Measurements from ENCODE around the gene MRTFB.
A peak's percentile ranks its signal among the peaks of the same experiment; 100 is the strongest.
"Not testable (repeated sequence)": the region's sequence is repeated elsewhere in the genome, so short reads cannot be mapped to it uniquely, and the experiment has no call there.

The MRTFB gene, protein sequence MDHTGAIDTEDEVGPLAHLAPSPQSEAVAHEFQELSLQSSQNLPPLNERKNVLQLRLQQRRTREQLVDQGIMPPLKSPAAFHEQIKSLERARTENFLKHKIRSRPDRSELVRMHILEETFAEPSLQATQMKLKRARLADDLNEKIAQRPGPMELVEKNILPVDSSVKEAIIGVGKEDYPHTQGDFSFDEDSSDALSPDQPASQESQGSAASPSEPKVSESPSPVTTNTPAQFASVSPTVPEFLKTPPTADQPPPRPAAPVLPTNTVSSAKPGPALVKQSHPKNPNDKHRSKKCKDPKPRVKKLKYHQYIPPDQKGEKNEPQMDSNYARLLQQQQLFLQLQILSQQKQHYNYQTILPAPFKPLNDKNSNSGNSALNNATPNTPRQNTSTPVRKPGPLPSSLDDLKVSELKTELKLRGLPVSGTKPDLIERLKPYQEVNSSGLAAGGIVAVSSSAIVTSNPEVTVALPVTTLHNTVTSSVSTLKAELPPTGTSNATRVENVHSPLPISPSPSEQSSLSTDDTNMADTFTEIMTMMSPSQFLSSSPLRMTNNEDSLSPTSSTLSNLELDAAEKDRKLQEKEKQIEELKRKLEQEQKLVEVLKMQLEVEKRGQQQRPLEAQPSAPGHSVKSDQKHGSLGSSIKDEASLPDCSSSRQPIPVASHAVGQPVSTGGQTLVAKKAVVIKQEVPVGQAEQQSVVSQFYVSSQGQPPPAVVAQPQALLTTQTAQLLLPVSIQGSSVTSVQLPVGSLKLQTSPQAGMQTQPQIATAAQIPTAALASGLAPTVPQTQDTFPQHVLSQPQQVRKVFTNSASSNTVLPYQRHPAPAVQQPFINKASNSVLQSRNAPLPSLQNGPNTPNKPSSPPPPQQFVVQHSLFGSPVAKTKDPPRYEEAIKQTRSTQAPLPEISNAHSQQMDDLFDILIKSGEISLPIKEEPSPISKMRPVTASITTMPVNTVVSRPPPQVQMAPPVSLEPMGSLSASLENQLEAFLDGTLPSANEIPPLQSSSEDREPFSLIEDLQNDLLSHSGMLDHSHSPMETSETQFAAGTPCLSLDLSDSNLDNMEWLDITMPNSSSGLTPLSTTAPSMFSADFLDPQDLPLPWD

DNA sequence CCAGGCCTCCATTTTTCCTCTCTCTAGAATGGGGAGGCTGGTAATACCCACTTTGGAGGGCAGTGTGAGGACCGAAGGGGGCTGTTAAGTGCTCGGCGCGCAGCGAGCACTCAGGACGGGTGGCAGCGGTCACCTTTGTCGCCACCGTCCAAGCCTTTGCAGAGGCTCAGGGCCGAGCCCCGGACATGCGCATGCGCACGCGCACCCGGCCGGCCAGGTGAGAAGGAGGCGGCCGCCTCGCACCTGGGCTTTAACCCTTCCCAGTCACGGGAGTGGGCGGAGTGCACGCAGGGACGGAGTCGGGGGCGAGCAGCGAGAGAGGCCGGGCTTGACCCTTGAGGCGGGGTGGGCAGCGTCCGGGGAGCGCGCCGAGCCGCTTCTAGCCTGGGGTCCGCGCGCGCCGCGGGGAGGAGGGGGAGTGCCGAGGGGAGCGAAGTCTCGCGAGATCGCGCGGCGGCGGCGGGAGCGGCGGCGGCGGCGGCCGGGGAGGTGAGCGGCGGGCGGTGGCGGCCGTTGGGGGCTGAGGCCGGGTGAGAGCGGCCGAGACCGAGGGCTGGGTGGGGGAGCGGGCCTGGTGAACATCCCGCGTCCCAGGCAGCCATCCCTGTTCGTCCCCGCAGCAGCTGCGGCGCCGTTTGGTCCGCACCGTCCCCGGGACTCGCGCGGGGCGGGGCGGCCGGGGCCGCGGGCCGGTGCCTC, at the start of gene MRTFB:
Gene MRTFB (plus strand): TSS at position 443 of the 699 bp plus-strand sequence. CDS start 69,288 bp downstream, outside the sequence.
- DNase-seq (ENCODE audit: low read depth, low spot score), result peak; percentile 91

DNA sequence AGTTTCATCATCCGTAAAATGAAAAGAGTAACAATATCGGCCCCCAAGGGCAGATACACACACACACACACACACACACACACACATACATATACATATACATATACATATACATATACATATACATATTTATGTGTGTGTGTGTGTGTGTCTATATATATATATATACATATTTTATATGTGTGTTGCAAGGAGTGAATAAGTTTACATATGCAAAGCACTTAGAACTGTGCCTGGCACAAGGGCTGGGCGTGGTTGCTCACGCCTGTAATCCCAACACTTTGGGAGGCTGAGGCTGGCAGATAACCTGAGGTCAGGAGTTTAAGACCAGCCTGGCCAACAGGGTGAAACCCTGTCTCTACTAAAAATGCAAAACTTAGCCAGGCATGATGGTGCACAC, 47.6 kb upstream of the MRTFB start:
- DNase-seq (ENCODE audit: low read depth, low spot score), result not testable (repeated sequence)

DNA sequence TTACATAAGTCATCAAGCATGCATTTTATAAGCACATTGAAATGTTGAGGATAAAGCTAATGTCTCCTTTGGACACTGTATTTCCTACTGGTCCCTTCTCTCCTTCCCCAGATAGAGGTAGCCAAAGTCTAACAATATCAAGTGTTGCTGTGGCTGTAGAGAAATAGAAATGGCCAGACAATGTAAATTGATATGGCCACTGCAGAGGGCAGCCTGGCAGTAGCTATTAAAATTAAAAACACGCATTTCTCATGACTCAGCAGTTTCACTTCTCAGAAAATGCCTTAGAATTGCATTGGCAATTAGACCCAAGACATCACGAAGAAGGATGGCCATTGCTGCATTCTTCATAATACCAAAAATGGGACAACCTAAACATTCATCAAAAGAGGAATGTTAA, 46.8 kb upstream of the MRTFB start:
- peak; percentile 15 for DNase-seq (ENCODE audit: low read depth, low spot score)

DNA sequence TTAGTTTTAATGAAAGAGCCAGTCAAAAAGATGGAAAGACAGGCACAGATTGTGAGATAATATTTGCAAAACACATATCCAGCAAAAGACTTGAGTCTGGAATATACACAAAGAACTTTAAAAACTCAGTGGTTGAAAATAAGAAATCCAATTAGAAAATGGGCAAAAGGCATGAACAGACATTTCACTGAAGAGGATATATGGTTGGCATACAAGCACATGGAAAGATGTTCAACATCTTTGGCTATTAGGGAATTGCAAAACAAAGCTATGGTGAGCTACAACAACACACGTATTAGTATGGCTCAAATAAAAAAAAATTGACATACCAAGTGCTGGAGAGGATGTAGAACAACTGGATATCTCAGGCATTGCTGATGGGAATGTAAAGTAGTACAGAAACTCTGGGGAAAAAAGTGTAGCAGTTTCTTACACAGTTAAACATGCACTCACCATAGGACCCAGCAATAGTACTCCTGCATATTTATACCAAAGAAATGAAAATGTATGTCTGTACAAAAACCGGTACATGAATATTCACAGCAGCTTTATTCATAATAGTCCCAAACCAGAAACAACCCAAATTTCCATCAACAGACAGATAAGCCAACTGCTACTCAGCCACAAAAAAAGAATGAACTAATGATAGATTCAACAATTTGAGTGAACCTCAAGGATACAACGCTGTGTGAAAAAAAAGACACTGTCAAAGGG, 44.4 kb upstream of the MRTFB start:
- DNase-seq (ENCODE audit: low read depth, low spot score), result no peak

GRCh38 chr16:14028202-14028601, 42.9 kb upstream of the MRTFB start:
- DNase-seq (ENCODE audit: low read depth, low spot score), result no peak

DNA sequence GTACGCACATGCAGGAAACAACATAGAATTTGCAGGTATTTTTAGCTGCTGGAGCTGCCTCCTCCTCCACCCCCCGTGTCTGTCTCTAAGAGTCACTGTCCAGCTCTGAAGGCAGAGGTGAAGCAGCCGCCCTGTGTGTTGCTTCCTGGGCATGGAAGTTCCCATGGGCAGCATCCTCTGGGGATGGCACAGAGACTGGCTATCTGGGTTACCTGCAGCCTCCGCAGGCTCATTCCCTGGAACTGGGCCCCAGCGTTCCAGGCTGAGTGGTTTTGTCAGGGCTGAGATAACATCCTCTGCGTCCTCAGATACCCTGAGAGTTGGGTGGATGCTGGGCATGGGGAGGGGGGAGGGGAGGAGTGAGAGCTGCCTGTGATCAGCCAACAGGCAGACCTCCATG, 41.5 kb upstream of the MRTFB start:
- no peak for DNase-seq (ENCODE audit: low read depth, low spot score)

- DNase-seq (ENCODE audit: low read depth, low spot score), result no peak
Measured at GRCh38 chr16:14035092-14035491, 36.0 kb upstream of the MRTFB start.

GRCh38 chr16:14036889-14037288, 34.2 kb upstream of the MRTFB start:
- DNase-seq (ENCODE audit: low read depth, low spot score), result no peak

DNA sequence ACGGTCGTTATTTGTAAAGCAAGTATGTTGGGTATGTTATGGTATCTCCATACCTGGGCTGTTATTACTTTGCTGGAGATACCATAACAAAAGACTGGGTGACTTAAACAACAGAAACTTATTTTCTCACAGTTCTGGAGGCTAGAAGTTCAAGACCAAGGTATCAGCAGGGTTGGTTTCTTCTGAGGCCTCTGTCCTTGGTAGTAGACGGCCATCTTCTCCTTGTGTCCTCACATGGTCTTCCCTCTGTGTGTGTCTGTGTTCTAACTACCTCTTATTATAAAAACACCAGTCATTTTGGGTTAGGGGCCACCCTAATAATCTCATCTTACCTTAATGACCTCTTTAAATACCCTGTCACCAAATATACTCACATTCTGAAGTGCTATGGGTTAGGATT, 33.2 kb upstream of the MRTFB start:
- DNase-seq (ENCODE audit: low read depth, low spot score), result no peak

- no peak for DNase-seq (ENCODE audit: low read depth, low spot score)
Measured at GRCh38 chr16:14041164-14041563, 30.0 kb upstream of the MRTFB start.

GRCh38 chr16:14042706-14043105, 28.4 kb upstream of the MRTFB start:
- peak; percentile 77 for DNase-seq (ENCODE audit: low read depth, low spot score)

- DNase-seq (ENCODE audit: low read depth, low spot score), result peak; percentile 32
Measured at GRCh38 chr16:14043278-14043677, 27.8 kb upstream of the MRTFB start.

- DNase-seq (ENCODE audit: low read depth, low spot score), result no peak
Measured at GRCh38 chr16:14043793-14044192, 27.3 kb upstream of the MRTFB start.

DNA sequence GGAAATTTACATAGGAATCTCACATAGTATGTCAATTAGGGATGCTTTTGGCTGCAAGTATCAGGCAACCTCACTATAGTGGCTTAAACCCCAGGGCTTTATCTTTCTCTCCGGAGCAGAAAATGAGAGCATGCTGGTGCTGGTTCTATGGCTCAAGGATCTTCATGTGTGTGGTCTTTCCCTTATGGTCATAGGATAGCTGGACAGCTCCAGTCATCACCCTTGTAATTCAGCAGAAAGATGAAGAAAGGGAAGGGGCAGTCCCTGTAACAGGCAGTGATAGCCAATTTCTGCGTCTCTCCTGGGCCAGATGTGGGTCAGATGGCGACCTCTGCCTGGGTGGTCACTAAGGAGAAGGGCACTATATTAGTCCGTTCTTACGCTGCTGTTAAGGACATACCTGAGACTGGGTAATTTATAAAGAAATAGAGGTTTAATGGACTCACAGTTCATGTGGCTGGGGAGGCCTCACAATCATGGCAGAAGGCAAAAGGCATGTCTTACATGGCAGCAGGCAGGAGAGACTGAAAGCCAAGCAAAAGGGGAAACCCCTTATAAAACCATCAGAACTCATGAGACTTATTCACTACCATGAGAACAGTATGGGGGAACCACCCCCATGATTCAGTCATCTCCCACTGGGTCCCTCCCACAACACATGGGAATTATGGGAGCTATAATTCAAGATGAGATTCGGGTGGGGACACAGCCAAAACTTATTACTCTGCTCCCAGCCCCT, 23.8 kb upstream of the MRTFB start:
- DNase-seq (ENCODE audit: low read depth, low spot score), result not testable (repeated sequence)

GRCh38 chr16:14050291-14051027, 20.7 kb upstream of the MRTFB start:
- DNase-seq (ENCODE audit: low read depth, low spot score), result peak; percentile 43

DNA sequence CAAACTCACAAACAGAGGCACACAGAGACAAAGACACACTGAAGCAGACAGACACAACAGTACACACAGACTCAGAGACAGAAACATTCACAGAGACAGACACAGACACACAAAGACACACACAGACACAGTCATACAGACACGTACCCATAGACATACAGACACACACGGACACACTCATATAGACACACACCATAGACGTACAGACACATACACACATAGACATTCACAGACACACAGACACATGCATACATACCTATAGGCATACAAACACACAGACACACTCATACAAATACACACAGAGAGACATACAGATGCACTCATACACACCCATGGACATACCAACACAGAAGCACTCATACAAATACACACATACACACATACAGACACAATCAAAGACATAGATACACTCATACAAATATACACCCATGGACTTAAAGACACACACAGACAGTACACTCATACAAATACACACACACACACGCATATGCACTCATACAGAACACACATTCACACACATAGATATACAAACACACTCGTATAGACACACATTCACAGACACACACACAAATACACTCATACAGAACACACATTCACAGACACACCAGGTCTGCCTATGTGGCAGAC, 19.9 kb upstream of the MRTFB start:
- no peak for DNase-seq (ENCODE audit: low read depth, low spot score)

- DNase-seq (ENCODE audit: low read depth, low spot score), result peak; percentile 37
Measured at GRCh38 chr16:14056970-14057369, 14.1 kb upstream of the MRTFB start.

- DNase-seq (ENCODE audit: low read depth, low spot score), result no peak
Measured at GRCh38 chr16:14057878-14058382, 13.2 kb upstream of the MRTFB start.

- no peak for DNase-seq (ENCODE audit: low read depth, low spot score)
Measured at GRCh38 chr16:14061732-14062259, 9.3 kb upstream of the MRTFB start.
